ENCODE measurements around the gene CSGALNACT2. TPM values are rescaled to one million over a fixed set of nuclear protein-coding genes. Genes with fewer than 3 reads are reported as not detected.

CSGALNACT2 gene
- total and polyA plus RNA-seq, 2 donors (not counting 1 experiment from before 2014, with no cell fraction given): 10.9 to 24.0 TPM

Other genes with a start within 250 kb of the CSGALNACT2 start
- 0.27 and 0.36 TPM in 2 replicates for gene RET, start 61.4 kb upstream of the CSGALNACT2 start, total RNA-seq
- gene RET, start 61.4 kb upstream of the CSGALNACT2 start, polyA plus RNA-seq: 0.16 and 0.26 TPM in 2 replicates
- gene RASGEF1A, start 128.6 kb downstream of the CSGALNACT2 start, total RNA-seq: 2.3 and 3.1 TPM in 2 replicates
- gene RASGEF1A, start 128.6 kb downstream of the CSGALNACT2 start, polyA plus RNA-seq: 2.2 and 2.4 TPM in 2 replicates
- gene FXYD4, start 233.2 kb downstream of the CSGALNACT2 start, total RNA-seq: not detected in 2 replicates
- gene FXYD4, start 233.2 kb downstream of the CSGALNACT2 start, polyA plus RNA-seq: not detected in 2 replicates

Data from B cell (primary cell).